NCI-H2029 (cell line): ENCODE measurements around the gene DPP6.

Experiments used
- DNase-seq: peaks from one replicate; lab custom pipeline; 2025; lab: John Stamatoyannopoulos, UW

Gene DPP6

GRCh38 chr7:154769001-154769400 is 716.8 kb downstream of the DPP6 start:
- DNase-seq = no peak

GRCh38 chr7:154769527-154769926 is 717.3 kb downstream of the DPP6 start:
- DNase-seq = no peak

GRCh38 chr7:154770361-154770760 is 718.2 kb downstream of the DPP6 start:
- DNase-seq = no peak

GRCh38 chr7:154770962-154771361 is 718.8 kb downstream of the DPP6 start:
- no peak for DNase-seq

GRCh38 chr7:154774303-154774969 is 722.2 kb downstream of the DPP6 start:
- DNase-seq = no peak

- DNase-seq = no peak
Measured at GRCh38 chr7:154775681-154776080, 723.5 kb downstream of the DPP6 start.

GRCh38 chr7:154776350-154776749 is 724.2 kb downstream of the DPP6 start:
- DNase-seq = no peak

- no peak for DNase-seq
Measured at GRCh38 chr7:154777023-154777422, 724.8 kb downstream of the DPP6 start.

- DNase-seq = no peak
Measured at GRCh38 chr7:154777489-154777888, 725.3 kb downstream of the DPP6 start.

GRCh38 chr7:154777908-154778307 is 725.7 kb downstream of the DPP6 start:
- DNase-seq = no peak

- no peak for DNase-seq
Measured at GRCh38 chr7:154781369-154782303, 729.4 kb downstream of the DPP6 start.

- DNase-seq = no peak
Measured at GRCh38 chr7:154783281-154783909, 731.2 kb downstream of the DPP6 start.

- DNase-seq = no peak
Measured at GRCh38 chr7:154785898-154786297, 733.7 kb downstream of the DPP6 start.

- DNase-seq = no peak
Measured at GRCh38 chr7:154789404-154789803, 737.2 kb downstream of the DPP6 start.

GRCh38 chr7:154791611-154792010 is 739.4 kb downstream of the DPP6 start:
- no peak for DNase-seq

- DNase-seq = no peak
Measured at GRCh38 chr7:154792436-154793055, 740.3 kb downstream of the DPP6 start.

- no peak for DNase-seq
Measured at GRCh38 chr7:154794147-154794780, 742.1 kb downstream of the DPP6 start.

GRCh38 chr7:154795014-154795413 is 742.8 kb downstream of the DPP6 start:
- DNase-seq = no peak

GRCh38 chr7:154795437-154795836 is 743.2 kb downstream of the DPP6 start:
- DNase-seq = peak; percentile 71

- DNase-seq = no peak
Measured at GRCh38 chr7:154804449-154804848, 752.3 kb downstream of the DPP6 start.

- DNase-seq = no peak
Measured at GRCh38 chr7:154812027-154812426, 759.8 kb downstream of the DPP6 start.
